ENCODE results near the gene DRICH1.
"Not testable (repeated sequence)": the region's sequence is repeated elsewhere in the genome, so short reads cannot be mapped to it uniquely, and the experiment has no call there.

DRICH1 gene

DNA sequence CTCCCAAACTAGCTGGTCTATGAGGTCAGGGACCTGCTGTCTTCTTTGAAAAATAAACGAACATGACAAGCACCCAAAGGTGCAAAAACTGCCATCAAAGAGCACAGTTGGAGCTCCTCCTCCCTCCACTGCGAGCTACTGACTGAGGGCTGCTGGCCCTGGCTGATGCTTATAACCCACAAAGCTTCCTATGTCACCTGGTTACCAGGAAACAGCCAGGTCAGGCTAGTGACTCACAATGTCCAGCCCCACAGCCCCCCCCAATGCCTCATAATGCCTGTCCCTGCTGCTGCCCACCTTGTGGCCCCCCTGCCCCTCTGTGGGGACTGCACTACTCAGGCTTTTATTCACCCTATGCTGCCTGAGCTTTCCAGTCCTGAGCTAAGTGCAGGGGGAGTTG is at the start of gene DRICH1:
Gene DRICH1 (minus strand): TSS at position 144 of the 400 bp plus-strand sequence. CDS start 298 bp downstream, outside the sequence.
- peaks cover 4% of the 10 kb centered on the region for H3K4me1 Mint-ChIP-seq
- no peak within 1 kb of the TSS for H3K27ac Mint-ChIP-seq
- H3K27me3 Mint-ChIP-seq: no peaks in the 10 kb centered on the region
- no peaks in the 10 kb centered on the region for H3K9me3 Mint-ChIP-seq
- peaks cover 2% of the 10 kb centered on the region for H3K36me3 Mint-ChIP-seq
- no peak within 1 kb of the TSS for H3K4me3 Mint-ChIP-seq

GRCh38 chr22:23681026-23681809 is 49.1 kb upstream of the DRICH1 start:
- Mint-ChIP-seq H3K9me3 (no peaks in the 10 kb centered on the region), H3K36me3 (peaks cover 7% of the 10 kb centered on the region), H3K4me1 (peaks cover 3% of the 10 kb centered on the region), H3K4me3 (no peak overlapping the region), H3K27ac (no peak overlapping the region), H3K27me3 (no peaks in the 10 kb centered on the region)

DNA sequence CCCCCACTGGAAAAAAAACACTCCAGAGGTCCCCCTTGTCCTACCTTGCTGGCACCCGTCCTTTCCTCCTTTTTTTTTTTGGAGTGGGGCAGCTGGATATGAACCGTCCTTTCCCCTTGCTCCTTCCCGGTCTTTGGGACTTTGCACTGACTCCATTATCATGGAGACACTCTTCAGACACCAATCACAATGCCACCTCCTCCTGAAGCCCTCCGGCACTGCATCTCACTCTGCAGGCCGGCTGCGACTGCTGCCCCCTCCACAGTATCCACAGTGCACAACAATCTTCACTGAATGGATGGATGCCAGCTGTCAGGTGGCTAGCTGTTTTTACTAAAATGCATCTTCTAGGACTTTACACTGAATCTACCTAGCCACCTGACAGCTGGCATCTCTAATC is 46.0 kb upstream of the DRICH1 start:
- H3K4me3 Mint-ChIP-seq: no peak overlapping the region
- H3K27ac Mint-ChIP-seq: no peak overlapping the region
- peaks cover 7% of the 10 kb centered on the region for H3K36me3 Mint-ChIP-seq
- H3K9me3 Mint-ChIP-seq: no peaks in the 10 kb centered on the region
- H3K4me1 Mint-ChIP-seq: peaks cover 3% of the 10 kb centered on the region
- H3K27me3 Mint-ChIP-seq: no peaks in the 10 kb centered on the region

GRCh38 chr22:23677701-23677995 is 45.5 kb upstream of the DRICH1 start:
- no peak overlapping the region for H3K4me3 Mint-ChIP-seq
- H3K27me3 Mint-ChIP-seq: no peaks in the 10 kb centered on the region
- no peaks in the 10 kb centered on the region for H3K9me3 Mint-ChIP-seq
- no peak overlapping the region for H3K27ac Mint-ChIP-seq
- H3K4me1 Mint-ChIP-seq: peaks cover 3% of the 10 kb centered on the region
- peaks cover 5% of the 10 kb centered on the region for H3K36me3 Mint-ChIP-seq

DNA sequence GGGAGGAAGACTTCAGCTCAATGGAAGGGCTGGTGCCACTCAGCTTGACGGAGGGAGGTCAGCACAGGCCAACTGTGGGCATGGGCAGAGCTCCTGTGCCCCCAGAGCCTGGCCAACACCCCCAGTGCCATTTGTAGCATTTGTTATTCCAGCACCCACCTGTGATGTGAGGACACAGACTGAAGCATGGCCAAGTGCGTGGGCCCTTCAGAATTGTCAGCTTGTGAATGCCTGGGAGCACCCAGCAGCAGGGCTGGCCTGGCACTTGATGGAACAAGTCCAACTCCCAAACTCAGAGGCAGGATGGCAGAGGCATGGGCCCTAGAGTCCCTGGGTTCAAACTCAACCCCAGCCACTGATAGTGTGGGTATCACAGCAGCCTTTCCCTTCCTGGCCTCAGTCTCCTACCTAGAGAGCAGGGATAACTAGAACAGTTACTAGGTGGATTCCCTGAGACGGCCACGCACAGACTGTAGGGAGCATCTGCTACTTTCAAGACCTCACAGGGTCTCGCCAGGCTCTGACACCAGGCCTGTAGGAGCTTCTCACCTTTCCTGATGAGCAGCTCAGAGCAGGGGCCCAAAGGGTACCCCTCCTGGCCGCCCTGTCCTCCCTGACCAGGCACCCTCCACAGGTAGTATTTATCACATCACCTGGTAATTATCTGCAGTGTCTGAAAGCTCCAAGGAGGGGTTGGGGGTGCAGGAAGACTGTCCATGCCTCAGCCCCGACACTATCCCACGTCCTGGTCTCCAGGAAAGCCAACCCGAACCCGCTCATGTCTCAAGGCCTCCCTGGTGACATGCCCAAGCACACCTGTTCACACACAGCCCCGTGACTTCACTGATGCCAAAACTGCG is 45.0 kb upstream of the DRICH1 start:
- not testable (repeated sequence) for H3K4me3 Mint-ChIP-seq, H3K9me3 Mint-ChIP-seq, H3K4me1 Mint-ChIP-seq, H3K27me3 Mint-ChIP-seq, H3K27ac Mint-ChIP-seq, H3K36me3 Mint-ChIP-seq

DNA sequence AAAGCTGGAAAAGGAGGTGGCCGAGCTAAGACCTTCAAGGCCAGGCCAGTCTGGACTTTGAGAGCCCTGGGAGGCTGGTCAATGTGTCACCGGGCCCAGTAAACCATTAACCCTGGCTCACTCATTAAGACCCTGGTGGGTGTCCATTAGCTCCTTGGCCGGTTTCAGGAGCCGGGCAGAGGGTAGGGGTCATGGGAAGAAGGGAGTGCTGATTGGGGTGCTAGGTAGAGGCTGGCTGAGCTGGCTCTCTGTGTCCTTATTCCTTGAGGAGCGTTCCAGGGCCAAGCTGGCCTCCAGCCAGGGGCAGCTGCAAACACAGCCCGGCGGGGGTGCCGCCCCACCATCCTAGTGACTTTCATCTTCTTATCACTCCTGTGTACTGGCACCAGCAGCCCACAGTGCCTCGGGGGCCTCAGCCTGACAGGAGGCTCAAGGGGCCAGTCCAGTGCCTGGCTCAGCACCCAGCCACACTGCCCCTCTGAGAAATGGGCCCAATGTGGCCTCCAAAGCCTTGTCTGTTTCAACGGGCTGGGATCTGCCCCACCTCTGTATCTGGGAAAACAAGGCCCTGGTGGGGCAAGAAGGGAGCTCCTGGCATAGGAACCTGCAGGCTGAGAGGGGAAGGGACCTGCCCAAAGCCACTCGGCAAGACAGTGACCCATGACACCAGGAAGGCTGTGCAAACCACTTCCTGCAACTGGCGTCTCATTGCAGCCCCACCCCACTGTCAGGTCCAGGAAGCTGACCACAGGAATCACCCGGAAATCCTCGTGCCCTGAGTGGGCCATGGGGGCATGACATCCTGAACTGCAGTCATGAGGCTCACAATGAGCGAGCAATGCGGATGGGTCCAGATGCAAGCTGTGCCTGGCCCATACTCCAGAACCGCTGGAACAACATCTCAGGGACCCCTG is 43.6 kb upstream of the DRICH1 start:
- H3K9me3 Mint-ChIP-seq: no peaks in the 10 kb centered on the region
- H3K27me3 Mint-ChIP-seq: no peaks in the 10 kb centered on the region
- H3K27ac Mint-ChIP-seq: no peak overlapping the region
- H3K4me1 Mint-ChIP-seq: peaks cover 3% of the 10 kb centered on the region
- peaks cover 2% of the 10 kb centered on the region for H3K36me3 Mint-ChIP-seq
- H3K4me3 Mint-ChIP-seq: no peak overlapping the region

GRCh38 chr22:23674886-23675501 is 42.9 kb upstream of the DRICH1 start:
- H3K9me3 Mint-ChIP-seq, H3K36me3 Mint-ChIP-seq, H3K27ac Mint-ChIP-seq, H3K27me3 Mint-ChIP-seq, H3K4me1 Mint-ChIP-seq, H3K4me3 Mint-ChIP-seq: not testable (repeated sequence)

DNA sequence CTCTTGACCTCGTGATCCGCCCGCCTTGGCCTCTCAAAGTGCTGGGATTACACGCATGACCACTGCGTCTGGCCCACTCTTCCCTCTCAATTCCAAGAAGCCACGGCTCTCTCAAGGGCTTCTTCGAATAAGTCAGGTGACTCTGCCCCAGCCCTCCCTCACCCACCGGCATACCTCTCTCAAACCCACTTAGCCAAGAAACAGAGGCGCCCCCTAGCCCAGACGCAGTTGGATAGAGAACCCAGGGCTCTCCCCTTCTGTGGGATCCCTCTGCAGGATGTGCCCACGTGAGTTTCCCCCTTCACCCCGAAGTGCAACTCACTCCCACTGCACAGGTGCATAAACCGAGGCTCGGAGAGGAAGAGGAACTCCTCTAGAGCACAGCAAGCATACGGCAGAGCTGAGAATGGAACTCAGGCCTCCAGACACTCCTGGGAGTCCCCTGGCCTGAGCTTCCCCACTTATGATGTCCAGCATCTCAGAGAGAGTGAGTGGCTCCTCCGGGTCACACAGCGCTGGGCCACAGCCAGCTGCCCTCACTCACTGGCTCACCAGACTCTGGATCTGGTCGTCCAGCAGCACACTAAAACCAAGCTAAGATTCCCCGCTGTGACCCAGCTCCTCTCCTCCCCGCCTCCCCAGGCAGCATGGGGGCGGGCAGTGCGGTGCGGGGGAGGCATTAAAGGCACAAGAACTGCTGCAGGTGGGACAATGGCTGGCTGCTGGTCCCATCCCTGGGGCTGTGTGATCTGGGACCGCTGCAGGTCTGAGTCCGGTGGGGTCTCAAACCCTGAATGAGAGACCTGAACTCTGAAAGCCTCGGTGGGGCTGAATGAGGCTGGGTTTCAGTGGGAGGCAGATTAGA is 41.9 kb upstream of the DRICH1 start:
- Mint-ChIP-seq H3K4me1 (peaks cover 3% of the 10 kb centered on the region), H3K36me3 (no peaks in the 10 kb centered on the region), H3K4me3 (no peak overlapping the region), H3K27ac (no peak overlapping the region), H3K27me3 (no peaks in the 10 kb centered on the region), H3K9me3 (no peaks in the 10 kb centered on the region)

GRCh38 chr22:23673050-23673620 is 41.0 kb upstream of the DRICH1 start:
- H3K36me3 Mint-ChIP-seq: no peaks in the 10 kb centered on the region
- no peaks in the 10 kb centered on the region for H3K9me3 Mint-ChIP-seq
- H3K4me3 Mint-ChIP-seq: no peak overlapping the region
- H3K4me1 Mint-ChIP-seq: peaks cover 3% of the 10 kb centered on the region
- H3K27ac Mint-ChIP-seq: no peak overlapping the region
- H3K27me3 Mint-ChIP-seq: no peaks in the 10 kb centered on the region

GRCh38 chr22:23672307-23673049 is 40.4 kb upstream of the DRICH1 start:
- not testable (repeated sequence) for H3K4me3 Mint-ChIP-seq, H3K4me1 Mint-ChIP-seq, H3K27me3 Mint-ChIP-seq, H3K9me3 Mint-ChIP-seq, H3K27ac Mint-ChIP-seq, H3K36me3 Mint-ChIP-seq

DNA sequence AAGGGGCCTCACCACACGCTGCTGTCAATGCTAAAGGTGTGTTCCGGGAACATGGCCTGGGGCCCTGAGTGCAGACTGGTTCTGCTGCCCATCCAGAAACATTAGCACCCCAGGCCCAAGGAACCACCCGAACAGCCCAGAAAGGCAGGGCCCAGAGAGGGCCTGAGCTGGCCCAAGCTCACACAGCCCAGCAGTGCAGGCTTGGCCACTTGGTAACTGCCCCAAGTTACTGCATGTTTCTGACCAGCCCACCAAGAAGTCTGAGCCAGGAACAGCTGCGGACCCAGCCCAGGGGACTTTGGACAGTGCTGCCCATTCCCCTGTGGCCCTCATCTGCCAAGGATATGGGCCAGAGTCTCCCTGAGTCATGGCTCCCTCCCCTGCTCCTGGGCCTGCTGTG is 39.3 kb upstream of the DRICH1 start:
- not testable (repeated sequence) for H3K9me3 Mint-ChIP-seq, H3K27ac Mint-ChIP-seq, H3K4me1 Mint-ChIP-seq, H3K4me3 Mint-ChIP-seq, H3K27me3 Mint-ChIP-seq, H3K36me3 Mint-ChIP-seq

- H3K4me3 Mint-ChIP-seq: no peak overlapping the region
- H3K27me3 Mint-ChIP-seq: no peaks in the 10 kb centered on the region
- no peaks in the 10 kb centered on the region for H3K9me3 Mint-ChIP-seq
- no peak overlapping the region for H3K27ac Mint-ChIP-seq
- peaks cover 2% of the 10 kb centered on the region for H3K4me1 Mint-ChIP-seq
- H3K36me3 Mint-ChIP-seq: peaks cover 3% of the 10 kb centered on the region
Measured at GRCh38 chr22:23670378-23671295, 38.5 kb upstream of the DRICH1 start.

DNA sequence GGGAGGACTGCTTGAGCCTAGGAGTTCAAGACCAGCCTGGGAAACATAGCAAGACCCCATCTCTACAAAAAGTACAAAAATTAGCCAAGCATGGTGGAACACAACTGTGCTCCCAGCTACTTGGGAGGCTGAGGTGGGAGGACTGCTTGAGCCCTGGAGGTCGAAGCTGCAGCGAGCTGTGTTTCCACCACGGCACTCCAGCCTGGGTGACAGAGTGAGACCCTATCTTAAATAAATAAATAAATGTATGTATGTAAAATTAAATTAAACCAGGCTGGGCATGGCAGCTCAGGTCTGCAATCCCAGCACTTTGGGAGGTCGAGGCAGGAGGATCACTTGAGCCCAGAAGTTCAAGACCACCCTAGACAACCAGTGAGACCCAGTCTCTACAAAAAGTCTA is 28.3 kb upstream of the DRICH1 start:
- H3K9me3 Mint-ChIP-seq, H3K27me3 Mint-ChIP-seq, H3K27ac Mint-ChIP-seq, H3K4me1 Mint-ChIP-seq, H3K4me3 Mint-ChIP-seq: not testable (repeated sequence)
- peaks cover 18% of the 10 kb centered on the region for H3K36me3 Mint-ChIP-seq

Data from activated naive CD4-positive, alpha-beta T cell treated with anti-CD3 and anti-CD28 coated beads, Interleukin-2, amount 50 U/mL, for 24 hours (primary cell).